Measurements from ENCODE around the gene FPGS. TPM values are rescaled to one million over a fixed set of nuclear protein-coding genes. Genes with fewer than 3 reads are reported as not detected.
"Not testable (repeated sequence)": the region's sequence is repeated elsewhere in the genome, so short reads cannot be mapped to it uniquely, and the experiment has no call there.

FPGS gene
- total RNA-seq, 1 donor from 2014 or later: 61.4 TPM

DNA sequence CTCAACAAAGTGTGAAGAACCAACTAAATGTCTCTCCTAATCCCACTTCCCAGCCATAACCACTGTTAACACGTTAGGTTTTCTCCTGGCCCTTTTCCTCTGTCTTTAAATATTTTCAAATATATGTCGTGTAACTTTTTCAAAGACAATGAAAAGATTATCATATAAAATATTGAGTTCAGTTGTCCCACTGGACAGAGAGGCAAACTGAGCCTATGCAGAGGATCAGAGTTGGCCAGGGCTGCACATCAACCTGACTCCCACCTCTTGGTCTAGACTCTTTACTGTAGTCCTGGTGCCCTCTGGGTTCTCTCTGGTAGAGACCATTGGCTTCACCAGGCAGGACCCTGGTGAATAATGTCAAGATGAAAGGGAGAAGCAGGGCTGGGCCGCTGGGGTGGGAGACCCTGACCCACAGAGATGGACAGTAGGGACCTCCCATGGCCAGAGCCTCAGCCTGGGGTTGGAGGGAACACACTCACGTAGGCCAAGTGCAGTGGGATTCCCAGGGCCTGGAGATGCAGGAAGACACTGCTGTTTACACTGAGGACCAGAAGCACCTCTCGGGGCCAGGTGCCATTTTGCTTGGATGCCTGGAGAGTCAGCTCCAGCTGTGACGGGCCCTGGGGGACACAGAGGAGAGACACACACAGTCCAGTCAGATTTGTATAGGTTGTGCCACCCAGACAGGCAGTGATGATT is 26.7 kb downstream of the FPGS start:
- Mint-ChIP-seq H3K4me3 (peak overlapping the region; percentile 55), H3K27ac (peak overlapping the region; percentile 54), H3K36me3 (no peaks in the 10 kb centered on the region), H3K27me3 (ENCODE audit: low read depth) (peaks cover 9% of the 10 kb centered on the region), H3K4me1 (peaks cover 29% of the 10 kb centered on the region), H3K9me3 (no peaks in the 10 kb centered on the region)
- TF ChIP-seq, protein P1, sequence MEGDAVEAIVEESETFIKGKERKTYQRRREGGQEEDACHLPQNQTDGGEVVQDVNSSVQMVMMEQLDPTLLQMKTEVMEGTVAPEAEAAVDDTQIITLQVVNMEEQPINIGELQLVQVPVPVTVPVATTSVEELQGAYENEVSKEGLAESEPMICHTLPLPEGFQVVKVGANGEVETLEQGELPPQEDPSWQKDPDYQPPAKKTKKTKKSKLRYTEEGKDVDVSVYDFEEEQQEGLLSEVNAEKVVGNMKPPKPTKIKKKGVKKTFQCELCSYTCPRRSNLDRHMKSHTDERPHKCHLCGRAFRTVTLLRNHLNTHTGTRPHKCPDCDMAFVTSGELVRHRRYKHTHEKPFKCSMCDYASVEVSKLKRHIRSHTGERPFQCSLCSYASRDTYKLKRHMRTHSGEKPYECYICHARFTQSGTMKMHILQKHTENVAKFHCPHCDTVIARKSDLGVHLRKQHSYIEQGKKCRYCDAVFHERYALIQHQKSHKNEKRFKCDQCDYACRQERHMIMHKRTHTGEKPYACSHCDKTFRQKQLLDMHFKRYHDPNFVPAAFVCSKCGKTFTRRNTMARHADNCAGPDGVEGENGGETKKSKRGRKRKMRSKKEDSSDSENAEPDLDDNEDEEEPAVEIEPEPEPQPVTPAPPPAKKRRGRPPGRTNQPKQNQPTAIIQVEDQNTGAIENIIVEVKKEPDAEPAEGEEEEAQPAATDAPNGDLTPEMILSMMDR (IDR thresholded peaks at IDR 0.05; ENCODE audit: unreplicated experiment): no peak
- no peak for DNase-seq (ENCODE audit: low spot score in 2 of 2, unreplicated experiment in 2 of 2)

DNA sequence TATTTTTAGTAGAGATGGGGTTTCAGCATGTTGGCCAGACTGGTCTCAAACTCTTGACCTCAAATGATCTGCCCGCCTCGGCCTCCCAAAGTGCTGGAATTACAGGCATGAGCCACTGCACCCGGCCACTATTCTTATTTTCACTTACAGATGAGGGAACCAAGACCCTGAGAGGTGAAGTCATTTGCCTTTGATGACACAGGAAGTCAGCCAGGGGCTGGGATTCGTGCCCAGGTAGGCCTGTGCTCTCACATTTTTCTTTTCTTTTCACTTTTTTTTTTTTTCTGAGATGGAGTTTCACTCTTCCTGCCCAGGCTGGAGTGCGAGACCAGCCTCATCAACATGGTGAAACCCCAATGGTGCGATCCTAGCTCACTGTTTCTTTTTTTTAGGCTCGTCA is 29.6 kb downstream of the FPGS start:
- no peaks in the 10 kb centered on the region for H3K9me3 Mint-ChIP-seq
- H3K27ac Mint-ChIP-seq: peak overlapping the region; percentile 53
- no peak for DNase-seq (ENCODE audit: low spot score in 2 of 2, unreplicated experiment in 2 of 2)
- TF ChIP-seq, protein P1 (IDR thresholded peaks at IDR 0.05; ENCODE audit: unreplicated experiment): no peak
- H3K27me3 Mint-ChIP-seq (ENCODE audit: low read depth): no peaks in the 10 kb centered on the region
- no peaks in the 10 kb centered on the region for H3K36me3 Mint-ChIP-seq
- H3K4me3 Mint-ChIP-seq: no peak overlapping the region
- H3K4me1 Mint-ChIP-seq: peaks cover 17% of the 10 kb centered on the region

DNA sequence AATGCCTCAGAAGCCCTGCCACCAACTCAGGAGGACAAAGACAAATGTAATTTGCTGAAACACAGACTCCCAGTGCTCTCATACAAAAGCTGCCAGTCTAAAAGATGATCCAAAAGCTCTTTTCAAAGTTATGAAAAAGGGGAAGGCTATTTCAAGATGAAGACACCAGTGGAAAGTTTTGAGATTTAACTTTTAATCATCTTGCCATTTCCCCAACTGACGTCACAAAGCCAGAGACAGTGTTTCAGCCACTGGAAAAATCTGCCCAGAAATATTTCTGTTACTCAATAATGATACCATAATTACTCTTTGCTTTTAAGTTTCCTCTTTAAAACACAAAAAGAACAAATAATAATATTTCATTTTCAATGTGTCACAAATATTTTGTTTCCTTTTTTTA is 30.9 kb downstream of the FPGS start:
- H3K9me3 Mint-ChIP-seq: no peaks in the 10 kb centered on the region
- no peak for DNase-seq (ENCODE audit: low spot score in 2 of 2, unreplicated experiment in 2 of 2)
- peak overlapping the region; percentile 39 for H3K27ac Mint-ChIP-seq
- no peaks in the 10 kb centered on the region for H3K36me3 Mint-ChIP-seq
- H3K4me3 Mint-ChIP-seq: no peak overlapping the region
- H3K4me1 Mint-ChIP-seq: peaks cover 11% of the 10 kb centered on the region
- TF ChIP-seq, protein P1 (IDR thresholded peaks at IDR 0.05; ENCODE audit: unreplicated experiment): no peak
- H3K27me3 Mint-ChIP-seq (ENCODE audit: low read depth): no peaks in the 10 kb centered on the region

DNA sequence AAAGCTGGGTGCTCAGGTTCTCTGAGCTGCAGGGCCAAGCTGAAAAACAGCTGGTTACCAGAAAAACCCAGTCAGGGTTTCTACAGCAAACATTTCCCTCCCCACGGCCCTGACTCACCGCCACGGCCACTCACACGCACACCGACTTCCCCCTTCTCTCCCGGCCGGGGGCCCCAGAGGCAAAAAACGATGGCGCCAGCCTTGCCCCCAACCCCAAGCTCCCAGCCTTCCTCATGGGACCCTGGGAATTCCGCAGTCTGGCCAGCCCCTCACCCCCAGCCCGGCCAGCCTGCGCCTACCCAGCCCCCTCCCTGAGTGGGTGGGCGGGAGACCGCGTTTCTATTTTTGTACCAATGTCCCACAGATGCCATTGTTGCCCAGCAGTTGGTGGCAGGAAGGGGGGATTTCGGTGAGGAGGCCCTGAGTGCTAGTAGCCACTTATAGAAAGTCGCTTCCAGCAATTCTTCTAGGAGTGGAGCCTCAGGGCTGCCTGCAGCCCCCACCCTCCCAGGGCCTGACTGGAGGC is 33.4 kb downstream of the FPGS start:
- Mint-ChIP-seq H3K27me3 (ENCODE audit: low read depth) (no peaks in the 10 kb centered on the region), H3K27ac (no peak overlapping the region), H3K4me3 (no peak overlapping the region), H3K36me3 (no peaks in the 10 kb centered on the region), H3K4me1 (peaks cover 5% of the 10 kb centered on the region), H3K9me3 (no peaks in the 10 kb centered on the region)
- TF ChIP-seq, protein P1 (IDR thresholded peaks at IDR 0.05; ENCODE audit: unreplicated experiment): no peak
- no peak for DNase-seq (ENCODE audit: low spot score in 2 of 2, unreplicated experiment in 2 of 2)

DNA sequence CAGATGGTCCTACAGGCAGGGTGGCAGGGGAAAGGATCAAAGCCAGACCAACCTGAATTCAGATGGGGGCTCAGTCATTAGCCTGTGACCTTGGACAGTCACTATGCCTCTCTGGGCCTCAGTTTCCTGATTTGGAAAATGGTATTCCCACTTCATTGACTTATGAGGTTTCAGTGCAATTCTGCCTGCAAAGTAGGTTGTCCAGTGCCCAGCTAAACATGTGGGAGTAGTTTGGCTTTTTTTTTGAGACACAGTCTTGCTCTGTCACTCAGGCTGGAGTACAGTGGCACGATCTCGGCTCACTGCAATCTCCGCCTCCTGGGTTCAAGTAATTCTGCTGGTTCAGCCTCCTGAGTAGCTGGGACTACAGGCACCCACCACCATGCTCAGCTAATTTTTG is 33.9 kb downstream of the FPGS start:
- not testable (repeated sequence) for H3K4me3 Mint-ChIP-seq; H3K9me3 Mint-ChIP-seq; H3K27me3 Mint-ChIP-seq (ENCODE audit: low read depth); H3K27ac Mint-ChIP-seq; H3K36me3 Mint-ChIP-seq; H3K4me1 Mint-ChIP-seq; DNase-seq (ENCODE audit: low spot score in 2 of 2, unreplicated experiment in 2 of 2)

DNA sequence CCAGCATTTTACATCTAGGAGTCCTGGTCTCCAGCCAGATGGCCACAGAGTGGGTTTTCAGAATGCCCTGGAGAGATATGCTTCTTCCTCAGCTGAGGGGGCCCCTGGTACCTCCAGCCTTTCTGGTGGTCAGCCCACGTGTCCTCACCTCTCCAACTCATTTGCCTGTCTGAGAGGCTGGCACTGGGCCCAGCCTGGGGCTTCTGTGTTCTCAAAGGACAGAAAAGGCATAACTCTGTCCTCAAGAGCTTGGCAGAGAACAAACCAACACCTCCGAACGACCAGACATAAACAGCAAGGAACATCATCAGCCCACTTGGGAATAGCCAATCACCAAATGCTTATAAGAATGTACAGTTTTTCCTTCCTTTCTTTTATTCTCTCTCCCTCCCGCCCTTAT is 34.7 kb downstream of the FPGS start:
- no peaks in the 10 kb centered on the region for H3K27me3 Mint-ChIP-seq (ENCODE audit: low read depth)
- no peaks in the 10 kb centered on the region for H3K36me3 Mint-ChIP-seq
- TF ChIP-seq, protein P1 (IDR thresholded peaks at IDR 0.05; ENCODE audit: unreplicated experiment): no peak
- H3K4me3 Mint-ChIP-seq: no peak overlapping the region
- peaks cover 5% of the 10 kb centered on the region for H3K4me1 Mint-ChIP-seq
- H3K9me3 Mint-ChIP-seq: no peaks in the 10 kb centered on the region
- DNase-seq (ENCODE audit: low spot score in 2 of 2, unreplicated experiment in 2 of 2): no peak
- no peak overlapping the region for H3K27ac Mint-ChIP-seq
